ENCODE measurements around the gene HTR2C.

DNA sequence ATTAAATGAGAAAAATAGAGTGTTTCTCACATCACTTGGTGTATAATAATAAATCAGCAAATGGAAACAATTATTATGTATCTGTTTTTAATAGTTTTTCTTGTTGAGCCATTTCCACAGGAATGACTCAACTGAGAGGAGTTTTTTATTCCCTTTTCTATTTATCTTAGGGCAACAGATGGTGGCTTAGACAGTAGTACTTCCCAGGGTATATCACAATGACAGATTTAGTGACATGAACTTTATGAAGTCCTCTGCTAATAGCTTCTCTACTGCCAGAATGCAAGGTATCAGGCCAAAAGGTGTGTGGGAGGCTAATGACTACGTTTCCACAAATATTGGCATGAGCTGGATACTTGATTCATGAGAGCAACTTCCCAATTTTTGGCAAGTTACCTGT, 126.7 kb downstream of the HTR2C start:
- no peak for TF ChIP-seq NR2C2 (CRISPR knock-in tag; IDR thresholded peaks at IDR 0.05)
- TF ChIP-seq, protein P1, sequence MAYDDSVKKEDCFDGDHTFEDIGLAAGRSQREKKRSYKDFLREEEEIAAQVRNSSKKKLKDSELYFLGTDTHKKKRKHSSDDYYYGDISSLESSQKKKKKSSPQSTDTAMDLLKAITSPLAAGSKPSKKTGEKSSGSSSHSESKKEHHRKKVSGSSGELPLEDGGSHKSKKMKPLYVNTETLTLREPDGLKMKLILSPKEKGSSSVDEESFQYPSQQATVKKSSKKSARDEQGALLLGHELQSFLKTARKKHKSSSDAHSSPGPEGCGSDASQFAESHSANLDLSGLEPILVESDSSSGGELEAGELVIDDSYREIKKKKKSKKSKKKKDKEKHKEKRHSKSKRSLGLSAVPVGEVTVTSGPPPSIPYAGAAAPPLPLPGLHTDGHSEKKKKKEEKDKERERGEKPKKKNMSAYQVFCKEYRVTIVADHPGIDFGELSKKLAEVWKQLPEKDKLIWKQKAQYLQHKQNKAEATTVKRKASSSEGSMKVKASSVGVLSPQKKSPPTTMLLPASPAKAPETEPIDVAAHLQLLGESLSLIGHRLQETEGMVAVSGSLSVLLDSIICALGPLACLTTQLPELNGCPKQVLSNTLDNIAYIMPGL (CRISPR knock-in tag; IDR thresholded peaks at IDR 0.05), result no peak
- no peak for TF ChIP-seq ZNF317 (CRISPR knock-in tag; IDR thresholded peaks at IDR 0.05; ENCODE audit: borderline replicate concordance, low read depth)

Measured in WTC11 (cell line).